ENCODE results near the gene INSIG1.

INSIG1 gene

GRCh38 chr7:155349601-155350331 is 52.1 kb downstream of the INSIG1 start:
- peak; percentile 55 for DNase-seq (ENCODE audit: low spot score)

GRCh38 chr7:155351120-155351870 is 53.6 kb downstream of the INSIG1 start:
- no peak for DNase-seq (ENCODE audit: low spot score)

- DNase-seq (ENCODE audit: low spot score), result no peak
Measured at GRCh38 chr7:155352076-155352752, 54.5 kb downstream of the INSIG1 start.

- DNase-seq (ENCODE audit: low spot score), result no peak
Measured at GRCh38 chr7:155352753-155353115, 55.1 kb downstream of the INSIG1 start.

GRCh38 chr7:155353256-155353897 is 55.7 kb downstream of the INSIG1 start:
- no peak for DNase-seq (ENCODE audit: low spot score)

GRCh38 chr7:155354371-155355048 is 56.8 kb downstream of the INSIG1 start:
- no peak for DNase-seq (ENCODE audit: low spot score)

- no peak for DNase-seq (ENCODE audit: low spot score)
Measured at GRCh38 chr7:155355176-155355575, 57.5 kb downstream of the INSIG1 start.

- DNase-seq (ENCODE audit: low spot score), result no peak
Measured at GRCh38 chr7:155355745-155356144, 58.1 kb downstream of the INSIG1 start.

GRCh38 chr7:155356323-155357105 is 58.8 kb downstream of the INSIG1 start:
- peak; percentile 67 for DNase-seq (ENCODE audit: low spot score)

GRCh38 chr7:155357573-155358041 is 59.9 kb downstream of the INSIG1 start:
- DNase-seq (ENCODE audit: low spot score), result no peak

GRCh38 chr7:155358066-155358947 is 60.6 kb downstream of the INSIG1 start:
- DNase-seq (ENCODE audit: low spot score), result no peak

GRCh38 chr7:155358948-155359712 is 61.5 kb downstream of the INSIG1 start:
- DNase-seq (ENCODE audit: low spot score), result no peak

Data from D341Med (cell line).